Measurements from ENCODE around the gene ITGB6.

GRCh38 chr2:160087854-160088745 is 112.0 kb downstream of the ITGB6 start:
- peak; percentile 4 to 21 for TF ChIP-seq CTCF (IDR thresholded peaks at IDR 0.05; ENCODE audit: extremely low read depth in 1 of 2, insufficient read depth in 1 of 2, low read depth in 1 of 2, low read length in 2 of 2)
- TF ChIP-seq POLR2A (IDR thresholded peaks at IDR 0.05; ENCODE audit: low read depth, low read length) = no peak
- TF ChIP-seq POLR2AphosphoS5 (IDR thresholded peaks at IDR 0.05; ENCODE audit: insufficient read depth, low read depth, low read length) = no peak
